GM19467 (cell line): ENCODE data around the gene KIAA0319L.
A peak's percentile ranks its signal among the peaks of the same experiment; 100 is the strongest.
"Not testable (repeated sequence)": the region's sequence is repeated elsewhere in the genome, so short reads cannot be mapped to it uniquely, and the experiment has no call there.

Source experiments
- ATAC-seq: cut with Tn5 transposase; IDR thresholded peaks from one replicate; pipeline ENCODE4 v1.9.1; 2021; ENCODE audit warnings: mild to moderate bottlenecking, moderate library complexity; ENCODE audit not compliant: unreplicated experiment

KIAA0319L gene

DNA sequence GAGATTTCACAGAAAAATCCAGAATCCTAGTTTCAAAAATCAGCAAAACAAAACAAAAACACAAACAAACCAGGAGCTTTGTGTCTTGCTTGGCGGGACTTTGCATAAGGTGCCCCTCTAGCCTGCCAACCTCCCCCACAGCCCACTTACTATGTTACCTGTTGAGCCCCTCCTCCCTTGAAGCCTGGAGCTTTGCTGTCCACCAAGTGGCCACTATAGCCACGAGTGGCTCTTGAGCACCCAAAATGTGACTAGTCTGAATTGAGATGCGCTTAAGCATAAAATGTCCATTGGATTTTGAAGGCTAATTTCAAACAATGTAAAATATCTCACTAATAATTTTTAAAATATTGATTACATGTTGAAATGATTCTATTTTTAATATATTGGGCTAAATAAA is 28.1 kb upstream of the KIAA0319L start:
- no peak for ATAC-seq

DNA sequence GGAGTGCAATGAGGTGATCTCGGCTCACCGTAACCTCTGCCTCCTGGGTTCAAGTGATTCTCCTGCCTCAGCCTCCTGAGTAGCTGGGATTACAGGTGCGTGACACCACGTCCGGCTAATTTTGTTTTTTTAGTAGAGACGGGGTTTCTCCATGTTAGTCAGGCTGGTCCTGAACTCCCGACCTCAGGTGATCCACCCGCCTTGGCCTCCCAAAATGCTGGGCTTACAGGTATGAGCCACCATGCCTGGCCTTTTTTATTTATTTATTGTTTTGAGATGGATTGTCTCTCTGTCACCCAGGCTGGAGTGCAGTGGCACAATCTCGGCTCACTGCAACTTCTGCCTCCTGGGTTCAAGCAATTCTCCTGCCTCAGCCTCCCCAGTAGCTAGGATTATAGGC is 24.4 kb upstream of the KIAA0319L start:
- ATAC-seq, result not testable (repeated sequence)

DNA sequence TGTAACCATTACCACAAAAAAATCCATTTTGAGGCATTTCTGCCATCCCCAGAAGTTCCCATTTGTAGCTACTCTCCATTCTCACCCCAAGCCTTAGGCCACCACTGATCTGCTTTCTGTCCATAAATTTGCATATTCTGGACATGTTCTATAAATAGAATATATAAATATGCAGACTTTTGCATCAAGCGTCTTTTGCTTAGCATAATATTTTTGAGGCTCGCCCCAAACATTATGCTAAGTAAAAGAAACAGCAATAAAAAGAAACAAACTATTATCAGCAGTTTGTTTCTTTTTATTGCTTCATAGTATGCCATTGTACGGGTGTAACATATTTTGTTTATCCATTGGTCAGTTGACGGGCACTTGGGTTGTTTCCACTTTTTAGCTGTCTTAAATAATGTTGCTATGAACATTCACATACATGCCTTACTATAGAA is 23.8 kb upstream of the KIAA0319L start:
- ATAC-seq, result no peak

DNA sequence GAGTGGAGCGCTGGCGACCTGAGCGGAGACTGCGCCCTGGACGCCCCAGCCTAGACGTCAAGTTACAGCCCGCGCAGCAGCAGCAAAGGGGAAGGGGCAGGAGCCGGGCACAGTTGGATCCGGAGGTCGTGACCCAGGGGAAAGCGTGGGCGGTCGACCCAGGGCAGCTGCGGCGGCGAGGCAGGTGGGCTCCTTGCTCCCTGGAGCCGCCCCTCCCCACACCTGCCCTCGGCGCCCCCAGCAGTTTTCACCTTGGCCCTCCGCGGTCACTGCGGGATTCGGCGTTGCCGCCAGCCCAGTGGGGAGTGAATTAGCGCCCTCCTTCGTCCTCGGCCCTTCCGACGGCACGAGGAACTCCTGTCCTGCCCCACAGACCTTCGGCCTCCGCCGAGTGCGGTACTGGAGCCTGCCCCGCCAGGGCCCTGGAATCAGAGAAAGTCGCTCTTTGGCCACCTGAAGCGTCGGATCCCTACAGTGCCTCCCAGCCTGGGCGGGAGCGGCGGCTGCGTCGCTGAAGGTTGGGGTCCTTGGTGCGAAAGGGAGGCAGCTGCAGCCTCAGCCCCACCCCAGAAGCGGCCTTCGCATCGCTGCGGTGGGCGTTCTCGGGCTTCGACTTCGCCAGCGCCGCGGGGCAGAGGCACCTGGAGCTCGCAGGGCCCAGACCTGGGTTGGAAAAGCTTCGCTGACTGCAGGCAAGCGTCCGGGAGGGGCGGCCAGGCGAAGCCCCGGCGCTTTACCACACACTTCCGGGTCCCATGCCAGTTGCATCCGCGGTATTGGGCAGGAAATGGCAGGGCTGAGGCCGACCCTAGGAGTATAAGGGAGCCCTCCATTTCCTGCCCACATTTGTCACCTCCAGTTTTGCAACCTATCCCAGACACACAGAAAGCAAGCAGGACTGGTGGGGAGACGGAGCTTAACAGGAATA is 20.1 kb upstream of the KIAA0319L start:
- peak; percentile 67 for ATAC-seq

DNA sequence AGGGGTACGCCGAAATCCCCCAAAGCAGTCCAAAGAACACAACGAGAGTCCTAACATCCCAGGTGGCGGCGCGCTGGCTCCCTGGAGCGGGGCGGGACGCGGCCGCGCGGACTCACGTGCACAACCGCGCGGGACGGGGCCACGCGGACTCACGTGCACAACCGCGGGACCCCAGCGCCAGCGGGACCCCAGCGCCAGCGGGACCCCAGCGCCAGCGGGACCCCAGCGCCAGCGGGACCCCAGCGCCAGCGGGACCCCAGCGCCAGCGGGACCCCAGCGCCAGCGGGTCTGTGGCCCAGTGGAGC is 19.5 kb upstream of the KIAA0319L start:
- not testable (repeated sequence) for ATAC-seq

DNA sequence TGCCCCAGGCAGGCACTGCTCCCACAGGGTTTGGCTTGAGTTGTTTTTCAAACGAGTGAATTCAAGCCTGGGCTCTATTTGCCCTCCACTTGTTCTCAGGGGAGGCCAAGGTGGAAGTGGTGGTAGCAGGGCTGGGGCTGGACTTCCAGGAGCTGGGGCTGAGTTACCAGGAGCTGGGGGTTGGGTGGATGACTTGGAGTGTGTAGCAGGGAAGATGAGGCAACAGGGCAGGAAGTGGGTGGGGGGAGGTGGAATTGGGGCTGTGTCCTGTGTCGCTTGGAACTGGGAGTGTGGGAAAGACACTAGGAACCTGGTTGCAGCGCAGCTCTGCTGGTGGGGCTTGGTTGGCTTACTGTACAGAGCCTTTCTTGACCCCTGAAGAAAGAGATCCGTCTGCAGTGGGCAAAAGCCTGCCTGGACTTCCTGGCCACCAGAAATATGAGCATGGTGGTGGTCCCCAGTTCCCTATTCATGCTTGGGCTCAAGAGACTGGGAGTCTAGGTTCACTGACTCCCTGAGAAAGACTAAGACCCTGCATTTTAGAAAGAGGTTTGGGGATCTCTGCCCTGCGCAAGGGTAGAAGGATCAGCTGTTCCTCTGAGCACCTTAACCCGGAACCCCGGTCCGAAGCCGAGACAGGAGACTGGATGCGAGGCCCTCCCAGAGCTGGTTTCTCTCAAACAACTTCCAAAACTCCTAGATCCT is 19.0 kb upstream of the KIAA0319L start:
- ATAC-seq, result no peak

DNA sequence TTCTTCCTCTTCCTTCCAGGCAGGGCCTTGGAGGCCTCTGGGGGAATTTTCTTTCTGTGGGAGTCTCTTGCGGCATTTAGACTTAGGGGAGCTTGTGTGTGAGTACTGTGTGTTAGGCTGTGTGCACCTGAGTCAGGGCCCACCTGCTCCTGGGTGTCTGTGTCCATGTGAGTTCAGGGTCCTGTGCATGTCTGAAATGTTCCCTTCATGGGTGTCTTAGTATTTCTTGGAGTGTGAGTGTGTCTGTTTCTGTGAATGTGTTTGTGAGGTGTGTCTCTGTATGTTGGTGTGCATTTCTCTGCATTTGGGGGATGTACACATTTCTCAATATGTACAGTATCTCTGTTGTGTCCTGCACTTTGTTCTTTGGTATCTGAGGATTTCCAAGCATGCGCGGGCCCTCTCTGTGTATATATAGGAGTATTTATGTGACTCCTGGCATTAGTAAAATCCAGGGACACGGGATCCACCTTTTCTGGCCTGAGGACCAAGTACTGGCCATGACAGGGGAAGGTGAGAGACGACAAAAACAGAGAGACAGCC is 18.3 kb upstream of the KIAA0319L start:
- ATAC-seq, result no peak

DNA sequence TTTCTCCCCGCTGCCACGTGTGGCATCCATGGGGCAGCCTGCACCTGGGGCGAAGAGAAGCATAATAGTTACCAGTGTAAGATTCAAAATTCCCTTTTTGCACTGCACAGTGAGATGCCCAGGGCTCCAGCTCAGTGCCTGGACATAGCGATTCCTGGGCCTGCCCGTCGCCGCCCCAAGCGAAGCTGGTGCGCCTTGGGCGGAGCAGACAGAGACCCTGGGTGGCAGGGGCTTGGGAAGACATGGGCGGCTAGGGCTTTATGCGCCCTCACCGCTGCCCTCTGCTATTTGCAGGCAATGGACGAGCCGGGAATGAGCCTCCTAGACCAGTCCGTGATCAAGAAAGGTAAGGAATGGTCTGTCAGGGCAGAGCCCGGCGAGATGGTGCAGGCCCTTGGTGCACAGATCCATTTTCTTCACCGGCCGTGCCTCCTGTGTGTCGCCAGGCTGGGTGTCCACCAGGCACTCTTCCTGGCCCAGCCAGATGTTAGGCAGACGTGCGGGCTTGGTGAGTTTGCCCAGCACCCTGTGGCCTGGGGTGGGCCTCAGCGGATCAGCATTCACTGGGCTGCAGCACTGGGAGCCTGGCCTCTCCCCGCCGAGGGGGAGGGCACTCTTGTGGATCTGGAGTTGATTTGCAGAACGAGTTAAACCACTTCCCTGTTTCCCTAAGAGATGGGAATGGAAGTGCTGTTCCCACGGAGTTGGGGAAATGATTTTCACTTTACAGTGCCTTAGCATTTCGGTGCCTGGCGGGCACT is 17.6 kb upstream of the KIAA0319L start:
- ATAC-seq, result no peak

DNA sequence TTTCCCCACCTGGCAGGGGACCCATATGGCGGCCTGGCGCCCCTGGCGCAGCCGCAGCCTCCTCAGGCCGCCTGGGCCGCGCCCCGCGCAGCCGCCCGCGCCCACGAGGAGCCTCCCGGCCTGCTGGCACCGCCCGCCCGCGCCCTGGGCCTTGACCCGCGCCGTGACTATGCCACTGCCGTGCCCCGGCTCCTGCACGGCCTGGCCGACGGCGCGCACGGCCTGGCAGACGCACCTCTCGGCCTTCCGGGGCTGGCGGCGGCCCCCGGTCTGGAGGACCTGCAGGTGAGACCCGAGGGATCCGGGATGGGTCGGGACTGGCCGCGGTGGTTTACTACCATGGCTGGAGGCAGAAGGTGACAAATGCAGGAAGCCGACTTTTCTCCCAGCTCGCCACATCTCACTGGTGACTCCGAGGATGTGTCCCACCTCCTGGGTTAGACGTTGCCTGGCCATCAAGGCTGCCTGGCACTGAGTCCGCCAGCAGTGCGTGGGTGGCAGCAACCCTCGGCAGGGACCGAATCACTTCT is 17.0 kb upstream of the KIAA0319L start:
- no peak for ATAC-seq

DNA sequence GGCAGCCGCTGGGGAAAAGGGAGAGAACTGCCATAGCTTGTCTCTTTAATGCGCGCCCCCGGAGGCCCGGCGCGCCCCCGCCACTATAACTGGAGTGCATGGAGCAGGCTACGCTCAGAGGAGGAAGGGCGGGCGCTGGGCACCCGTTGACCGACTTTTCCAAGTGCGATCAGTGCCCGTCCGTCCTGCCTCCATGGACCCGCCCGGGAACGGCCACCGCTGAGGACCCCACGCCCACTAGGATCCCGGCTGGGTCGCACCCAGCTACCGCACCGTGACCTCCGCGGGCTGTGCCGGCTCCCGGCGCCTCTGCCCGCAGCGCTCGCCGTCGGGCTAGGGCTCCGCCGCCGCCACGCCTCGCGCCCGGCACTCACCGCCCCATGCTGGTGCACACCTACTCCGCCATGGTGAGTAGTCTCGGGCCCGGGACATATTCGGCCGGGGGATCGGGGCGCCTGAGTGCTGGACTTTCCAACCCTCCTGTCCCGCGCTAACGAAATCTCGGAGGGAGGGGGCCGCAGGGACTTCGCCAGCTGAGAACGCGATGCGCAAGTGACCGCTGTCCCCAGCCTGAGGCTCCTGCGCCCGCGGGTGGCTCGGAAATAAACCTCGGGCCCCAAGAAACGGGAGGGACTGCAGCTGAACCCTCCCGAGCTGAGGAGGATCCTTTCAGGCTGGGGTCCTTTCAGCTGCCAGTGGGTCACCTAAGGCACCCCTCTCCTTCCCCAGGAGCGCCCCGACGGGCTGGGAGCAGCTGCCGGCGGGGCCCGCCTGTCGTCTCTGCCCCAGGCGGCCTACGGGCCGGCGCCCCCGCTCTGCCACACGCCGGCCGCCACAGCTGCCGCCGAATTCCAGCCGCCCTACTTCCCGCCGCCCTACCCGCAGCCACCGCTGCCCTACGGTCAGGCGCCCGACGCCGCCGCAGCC is 16.3 kb upstream of the KIAA0319L start, which contains the start of gene TFAP2E:
TFAP2E (plus strand) TSS at position 117 of the 927 bp plus-strand sequence; CDS start at position 381, 264 bp downstream.
- no peak for ATAC-seq

DNA sequence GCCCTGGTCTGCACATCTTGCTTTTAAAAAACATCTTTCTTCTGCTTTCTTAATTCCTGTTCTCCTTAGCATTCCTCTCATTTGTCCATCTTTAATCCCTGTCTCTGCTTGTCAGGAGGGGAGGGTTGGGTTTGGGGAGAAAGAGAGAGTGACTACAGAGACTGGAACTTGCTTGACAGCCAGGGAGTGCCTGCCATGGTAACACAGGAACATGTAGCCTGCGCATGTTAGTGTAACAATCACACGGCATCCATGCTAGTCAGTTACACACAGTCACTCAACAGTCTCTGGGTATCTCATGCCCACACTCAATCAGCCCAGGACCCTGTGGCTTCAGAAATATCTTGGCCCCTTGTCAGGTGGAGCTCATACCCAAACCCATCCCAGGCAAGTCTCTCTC is 15.1 kb upstream of the KIAA0319L start:
- ATAC-seq, result no peak

DNA sequence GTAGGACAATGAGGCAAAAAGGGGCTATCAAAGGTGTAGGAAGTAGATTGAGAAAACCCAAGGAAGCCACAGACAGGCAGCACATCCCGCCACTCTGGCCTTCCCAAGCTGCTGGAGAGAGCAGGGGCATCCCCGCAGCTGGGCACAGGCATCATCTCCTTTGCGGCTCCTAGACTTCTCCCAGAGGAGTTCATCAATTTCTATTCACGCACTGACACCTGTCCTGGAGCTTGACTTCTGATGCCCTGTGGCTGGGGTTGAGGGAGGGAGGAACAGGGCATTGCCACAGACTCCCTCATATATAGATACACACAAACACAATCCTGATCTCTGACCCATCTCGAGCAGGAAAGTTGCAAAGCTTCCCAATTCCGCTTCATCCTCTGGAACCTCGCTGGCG is 14.1 kb upstream of the KIAA0319L start:
- ATAC-seq, result no peak

DNA sequence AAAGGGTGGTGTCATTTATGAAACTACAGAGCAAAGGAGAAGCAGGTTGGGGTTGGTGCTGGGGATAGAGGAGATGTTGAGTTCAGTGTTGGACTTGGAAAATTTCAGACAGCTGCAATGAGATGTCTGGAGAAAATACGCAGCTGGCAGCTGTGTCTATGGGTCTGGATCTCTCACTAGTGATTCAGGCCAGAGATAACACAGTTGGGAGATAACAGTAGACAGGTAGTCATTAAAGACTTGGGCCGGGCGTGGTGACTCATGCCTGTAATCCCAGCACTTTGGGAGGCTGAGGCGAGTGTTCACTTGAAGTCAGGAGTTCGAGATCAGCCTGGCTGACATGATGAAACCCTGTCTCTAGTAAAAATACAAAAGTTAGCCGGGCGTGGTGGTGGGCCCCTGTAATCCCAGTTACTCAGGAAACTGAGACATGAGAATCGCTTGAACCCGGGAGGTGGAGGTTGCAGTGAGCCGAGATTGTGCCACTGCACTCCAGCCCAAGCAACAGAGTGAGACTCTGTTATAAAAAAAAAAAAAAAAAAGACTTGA is 13.5 kb upstream of the KIAA0319L start:
- no peak for ATAC-seq

DNA sequence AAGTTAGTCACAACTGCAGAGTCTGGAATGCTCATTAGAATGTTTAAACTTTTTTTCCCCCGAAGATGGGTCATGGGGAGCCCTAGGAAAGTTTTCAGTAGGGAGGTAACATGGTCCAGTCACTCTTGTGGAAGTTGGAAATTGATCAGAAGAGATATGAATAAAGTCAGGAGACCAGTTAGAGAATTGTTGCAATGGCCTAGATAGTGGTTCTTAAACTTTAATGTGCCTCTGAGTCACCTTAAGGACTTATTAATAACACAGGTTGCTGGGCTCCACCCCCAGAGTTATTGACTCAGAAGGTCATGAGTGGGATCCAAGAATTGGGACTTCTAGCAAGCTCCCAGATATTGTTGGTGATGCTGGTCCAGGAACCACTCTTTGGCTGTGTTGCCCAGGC is 12.7 kb upstream of the KIAA0319L start:
- ATAC-seq, result no peak

DNA sequence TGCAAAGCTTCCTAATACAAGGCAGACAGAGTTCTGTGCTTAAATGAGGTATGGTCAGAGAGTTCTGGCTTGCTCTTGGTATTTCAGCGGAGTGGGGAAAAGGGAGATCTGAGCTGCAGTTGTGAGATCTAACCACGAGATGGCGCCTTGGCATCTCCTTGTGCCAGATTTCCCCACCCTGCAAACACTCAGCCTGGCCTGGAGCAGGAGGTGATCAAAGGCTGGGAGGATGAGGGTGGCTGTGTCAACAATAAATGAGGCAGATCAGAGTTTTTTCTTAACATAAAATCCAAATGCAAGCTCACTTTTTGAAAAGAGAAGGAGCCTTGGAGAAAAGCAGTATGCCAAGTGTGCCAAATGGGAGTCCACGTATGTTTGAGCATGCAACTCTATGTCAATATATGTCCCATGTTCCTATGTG is 11.8 kb upstream of the KIAA0319L start:
- no peak for ATAC-seq

DNA sequence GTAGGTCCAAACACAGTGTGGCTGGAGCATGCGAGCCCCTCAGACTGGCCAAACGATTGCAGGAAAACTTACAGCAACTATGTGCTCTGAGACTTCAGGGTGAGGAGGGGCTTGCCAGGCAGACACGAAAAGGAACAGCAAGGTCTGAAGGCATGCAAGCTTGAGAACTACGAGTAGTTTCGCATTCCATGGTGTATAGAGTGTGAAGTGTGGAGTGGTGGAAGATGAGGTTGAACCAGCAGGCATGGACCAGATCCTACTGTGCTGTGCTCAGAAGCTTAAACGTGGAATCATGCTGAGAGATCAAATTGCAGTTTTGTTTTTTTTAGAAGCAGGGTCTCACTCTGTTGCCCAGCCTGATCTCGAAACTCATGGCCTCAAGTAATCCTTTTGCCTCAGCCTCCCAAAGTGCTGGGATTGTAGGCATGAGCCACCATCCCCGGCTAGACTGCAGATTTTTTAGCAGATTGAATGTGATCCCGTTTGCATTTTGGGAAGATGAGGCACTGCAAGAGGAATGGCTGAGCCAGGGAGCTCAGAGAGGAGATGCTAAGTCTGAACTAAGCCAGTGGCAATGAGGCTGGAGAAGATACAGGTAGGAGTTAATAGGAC is 10.8 kb upstream of the KIAA0319L start:
- no peak for ATAC-seq

DNA sequence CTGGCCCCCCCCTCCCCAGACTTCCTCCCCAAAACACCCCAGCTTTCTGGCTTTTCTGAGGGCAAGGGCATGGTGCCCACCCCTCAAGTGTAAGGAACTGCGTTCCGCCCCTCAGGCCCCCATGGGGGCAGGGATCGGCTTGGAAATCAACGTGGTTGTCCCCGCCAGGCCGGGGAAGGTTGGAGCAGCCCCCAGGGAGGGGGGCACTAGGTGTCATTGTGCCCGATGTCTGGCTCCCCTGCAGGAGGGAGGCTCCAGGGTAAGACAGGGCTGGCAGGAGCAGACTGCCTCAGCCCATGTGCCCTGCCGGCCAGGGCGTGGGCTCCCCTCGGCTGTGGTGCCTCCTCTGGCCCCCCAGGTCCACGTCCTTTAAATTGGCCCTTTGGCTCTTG is 8.5 kb upstream of the KIAA0319L start:
- ATAC-seq, result no peak

DNA sequence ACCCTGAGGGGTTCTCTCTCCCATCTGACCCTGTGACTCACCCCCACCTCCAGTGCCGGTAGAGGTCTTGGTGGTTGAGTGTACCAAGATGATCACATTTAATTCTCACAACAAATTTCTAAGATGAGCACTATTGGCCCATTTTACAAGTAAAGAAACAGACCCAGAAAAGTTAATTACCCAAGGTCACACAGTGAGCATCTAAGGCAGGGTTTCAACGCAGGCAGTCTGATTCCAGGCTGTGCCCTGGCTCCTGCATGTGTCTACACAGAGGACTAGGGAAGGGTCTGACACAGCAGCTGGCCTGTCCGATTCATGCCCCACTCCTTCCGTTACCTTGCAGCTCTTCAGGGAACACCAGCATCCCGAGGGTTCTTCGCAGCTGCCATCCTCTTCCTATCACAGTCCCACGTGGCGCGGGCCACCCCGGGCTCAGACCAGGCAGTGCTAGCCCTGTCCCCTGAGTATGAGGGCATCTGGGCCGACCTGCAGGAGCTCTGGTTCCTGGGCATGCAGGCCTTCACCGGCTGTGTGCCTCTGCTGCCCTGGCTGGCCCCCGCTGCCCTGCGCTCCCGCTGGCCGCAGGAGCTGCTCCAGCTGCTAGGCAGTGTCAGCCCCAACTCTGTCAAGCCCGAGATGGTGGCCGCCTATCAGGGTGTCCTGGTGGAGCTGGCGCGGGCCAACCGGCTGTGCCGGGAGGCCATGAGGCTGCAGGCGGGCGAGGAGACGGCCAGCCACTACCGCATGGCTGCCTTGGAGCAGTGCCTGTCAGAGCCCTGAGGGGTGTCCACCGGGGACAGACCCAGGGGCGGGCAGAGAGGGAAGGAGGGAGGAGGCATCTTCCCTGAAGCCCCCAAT is 7.9 kb upstream of the KIAA0319L start:
- ATAC-seq, result no peak
